KG1 (cell line): ENCODE results near the gene CBFB.
"Not testable (repeated sequence)": the region's sequence is repeated elsewhere in the genome, so short reads cannot be mapped to it uniquely, and the experiment has no call there.

Experiments
- DNase-seq: peaks from one replicate; lab custom pipeline; 2025; lab: John Stamatoyannopoulos, UW

Gene CBFB

DNA sequence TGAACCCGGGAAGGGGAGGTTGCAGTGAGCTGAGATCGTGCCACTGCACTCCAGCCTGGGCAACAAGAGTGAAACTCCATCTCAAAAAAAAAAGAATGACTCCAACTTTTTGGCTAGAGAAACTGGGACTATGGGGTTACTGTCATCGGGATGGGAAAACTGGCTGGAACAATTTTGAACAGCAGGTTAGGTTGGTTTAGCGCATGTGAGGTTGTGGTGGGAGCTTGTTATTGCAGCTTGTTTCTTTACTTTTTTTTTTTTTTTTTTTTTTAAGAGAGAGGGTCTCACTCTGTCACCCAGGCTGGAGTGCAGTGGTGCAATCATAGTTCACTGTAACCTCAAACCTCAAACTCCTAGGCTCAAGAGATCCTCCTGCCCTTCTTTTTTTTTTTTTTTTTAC is 12.6 kb downstream of the CBFB start:
- DNase-seq: not testable (repeated sequence)

DNA sequence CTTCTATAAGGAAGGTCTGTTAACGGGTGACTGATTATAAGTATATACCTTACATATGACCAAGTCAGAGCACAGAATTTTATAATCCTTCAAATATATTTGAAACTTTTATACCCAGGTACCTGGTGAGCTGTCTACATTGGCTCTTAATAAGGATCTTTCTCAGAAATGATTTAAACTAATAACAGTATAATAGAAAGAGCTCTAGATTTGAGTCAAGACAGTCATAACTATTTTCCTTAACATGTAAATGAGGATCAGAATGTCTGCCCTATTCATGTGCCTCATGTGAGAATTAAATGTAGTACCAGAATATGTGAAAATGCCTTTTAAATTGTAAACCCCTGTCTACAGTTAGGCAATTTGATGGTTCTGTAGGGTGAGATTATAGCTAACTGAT is 14.5 kb downstream of the CBFB start:
- no peak for DNase-seq

DNA sequence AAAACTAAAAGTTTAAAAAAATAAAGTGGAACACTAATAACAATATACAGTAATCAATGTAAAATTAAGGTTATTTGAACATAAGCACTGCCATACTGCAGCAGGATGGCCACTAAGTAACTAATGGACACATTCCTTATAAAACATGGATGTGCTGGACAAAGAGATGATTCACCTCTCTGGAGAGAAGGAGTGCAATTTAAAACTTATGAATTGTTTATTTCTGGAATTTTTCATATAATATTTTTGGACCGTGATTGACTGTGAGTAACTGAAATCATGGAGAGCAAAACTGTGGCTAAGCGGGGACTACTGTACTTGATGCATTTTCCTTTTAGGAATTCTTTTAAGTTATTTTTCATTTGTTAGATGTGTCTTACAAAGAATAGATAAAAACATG is 21.8 kb downstream of the CBFB start:
- DNase-seq: no peak

DNA sequence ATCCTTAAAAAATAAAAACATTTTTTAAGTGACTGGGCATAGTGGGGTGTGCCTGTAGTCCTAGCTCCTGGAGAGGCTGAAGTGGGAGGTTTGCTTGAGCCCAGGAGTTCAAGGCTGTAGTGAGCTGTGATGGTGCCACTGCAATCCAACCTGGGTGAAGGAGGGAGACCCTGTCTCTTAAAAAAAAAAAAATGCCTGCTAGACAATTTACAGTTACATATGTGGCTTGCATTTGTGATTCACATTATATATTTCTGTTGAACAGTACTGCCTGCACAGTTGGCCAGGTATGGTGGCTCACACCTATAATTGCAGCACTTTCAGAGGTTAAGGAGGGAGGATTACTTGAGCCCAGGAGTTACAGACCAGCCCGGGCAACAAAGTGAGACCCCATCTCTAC is 23.4 kb downstream of the CBFB start:
- no peak for DNase-seq

DNA sequence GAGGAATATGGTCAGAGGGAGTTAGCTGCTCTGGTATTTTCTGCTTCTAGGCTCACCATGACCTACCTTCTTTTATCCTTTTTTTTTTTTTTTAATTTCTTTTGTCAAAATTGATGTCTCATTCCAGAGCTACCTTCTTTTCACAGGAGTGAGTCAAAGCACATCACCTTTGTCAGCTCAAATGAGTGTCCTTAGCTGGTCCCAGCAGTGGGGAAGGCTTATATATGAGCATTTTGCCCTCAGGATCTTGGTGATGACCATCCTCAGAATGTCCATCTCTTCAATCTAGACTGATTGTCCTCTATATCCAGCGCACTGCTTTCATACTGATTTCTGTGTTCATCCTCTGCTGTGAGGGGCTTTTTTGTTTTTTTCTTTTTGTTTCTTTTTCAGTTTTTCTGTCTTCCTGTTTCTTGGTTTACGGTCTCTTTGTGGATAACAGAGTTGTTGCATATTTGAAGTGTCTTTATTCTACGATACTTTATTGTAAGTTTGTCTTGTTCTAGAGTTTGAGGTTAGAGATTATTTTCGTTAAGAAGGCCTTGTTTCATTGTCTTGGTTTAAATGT is 24.9 kb downstream of the CBFB start:
- DNase-seq: no peak

DNA sequence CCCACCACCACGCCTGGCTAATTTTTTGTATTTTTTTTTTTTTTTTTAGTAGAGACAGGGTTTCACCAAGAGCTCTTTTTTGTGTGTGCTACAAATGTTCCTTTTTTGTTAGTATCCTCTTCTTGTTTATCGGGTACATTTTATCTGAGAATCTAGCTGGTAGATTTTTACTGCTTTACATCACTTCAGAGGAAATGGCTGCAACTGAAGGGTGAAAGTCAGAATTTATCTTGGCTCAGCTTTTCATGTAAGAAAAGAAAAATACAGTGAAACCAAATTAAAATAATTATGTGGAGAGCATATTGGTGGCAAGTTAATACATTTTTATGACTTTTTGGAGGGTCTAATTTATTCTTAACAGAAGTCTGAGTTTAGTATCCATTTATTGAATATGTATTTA is 26.0 kb downstream of the CBFB start:
- DNase-seq: no peak

DNA sequence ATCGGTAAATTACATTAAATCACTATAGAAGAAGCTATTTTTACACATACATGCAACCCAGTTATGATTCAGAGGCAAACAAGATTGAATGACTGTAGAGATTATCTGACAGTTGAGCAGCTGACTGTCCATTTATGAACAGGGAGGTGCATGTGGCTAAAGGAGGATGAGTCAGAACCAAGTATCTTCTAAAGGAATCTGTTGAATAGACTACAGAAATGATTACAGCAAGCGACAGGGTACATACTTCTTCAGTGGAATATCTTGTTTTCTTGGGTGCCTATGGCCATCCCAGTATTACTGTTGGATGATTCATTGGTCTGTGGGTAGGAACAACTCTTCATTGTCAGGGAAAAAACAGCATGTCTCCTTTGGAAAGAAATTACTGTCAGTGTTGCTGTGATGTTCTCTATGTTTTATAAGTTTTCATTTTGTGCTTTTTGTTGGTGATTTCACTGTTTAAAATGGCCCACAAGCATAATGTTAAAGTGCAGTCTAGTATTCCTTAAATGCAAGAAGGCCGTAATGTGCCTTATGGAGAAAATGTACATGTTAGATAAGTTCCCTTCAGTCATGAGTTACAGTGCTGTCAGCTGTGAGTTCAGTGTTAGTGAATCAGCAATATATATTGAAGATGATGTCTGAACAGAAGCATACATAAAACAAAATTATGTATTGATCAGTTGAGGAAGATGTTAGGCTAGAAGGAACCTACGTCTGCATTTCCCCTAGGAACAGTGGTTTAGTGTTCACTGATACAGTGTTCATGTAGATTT is 27.0 kb downstream of the CBFB start:
- no peak for DNase-seq

DNA sequence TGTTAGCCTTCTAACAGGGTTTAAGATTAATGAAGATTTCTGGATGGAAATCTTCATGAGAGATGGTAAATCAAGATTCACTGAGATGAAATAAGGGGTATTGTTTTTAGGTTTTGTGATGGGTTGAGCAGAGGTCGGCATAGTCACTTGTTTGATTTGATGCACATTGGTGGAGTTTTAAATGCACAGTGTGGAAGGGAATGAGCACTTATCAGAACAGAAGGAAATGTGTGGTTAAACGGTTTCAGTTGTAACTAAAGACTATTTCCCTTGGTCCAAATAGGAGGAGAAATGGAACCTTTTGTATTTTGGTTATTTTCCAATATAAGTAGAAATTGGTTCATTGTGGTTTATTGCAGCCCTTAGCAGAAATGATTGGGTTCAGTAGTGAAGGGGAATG is 34.1 kb downstream of the CBFB start:
- DNase-seq: no peak

DNA sequence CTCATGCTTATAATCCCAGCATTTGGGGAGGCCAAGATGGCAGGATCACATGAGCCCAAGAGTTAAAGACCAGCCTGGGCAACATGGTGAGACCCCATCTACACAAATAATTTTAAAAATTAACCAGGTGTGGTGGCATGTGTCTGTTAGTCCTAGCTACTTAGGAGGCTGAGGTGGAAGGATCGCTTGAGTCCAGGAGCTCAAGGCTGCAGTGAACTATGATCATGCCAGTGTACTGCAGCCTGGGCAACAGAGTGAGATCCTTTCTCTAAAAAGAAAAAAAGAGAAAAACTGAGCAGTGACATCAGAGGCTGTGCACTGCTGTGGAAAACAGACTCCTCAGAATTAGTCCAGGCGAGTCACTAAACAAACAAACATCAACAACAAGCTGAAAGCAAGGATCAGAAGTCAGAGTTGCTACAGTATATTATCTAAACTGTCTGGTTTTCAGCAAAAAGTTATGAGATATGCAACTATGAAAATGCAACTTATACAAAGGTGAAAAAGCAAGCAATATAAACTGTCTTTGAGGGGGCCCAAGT is 39.3 kb downstream of the CBFB start:
- DNase-seq: no peak

DNA sequence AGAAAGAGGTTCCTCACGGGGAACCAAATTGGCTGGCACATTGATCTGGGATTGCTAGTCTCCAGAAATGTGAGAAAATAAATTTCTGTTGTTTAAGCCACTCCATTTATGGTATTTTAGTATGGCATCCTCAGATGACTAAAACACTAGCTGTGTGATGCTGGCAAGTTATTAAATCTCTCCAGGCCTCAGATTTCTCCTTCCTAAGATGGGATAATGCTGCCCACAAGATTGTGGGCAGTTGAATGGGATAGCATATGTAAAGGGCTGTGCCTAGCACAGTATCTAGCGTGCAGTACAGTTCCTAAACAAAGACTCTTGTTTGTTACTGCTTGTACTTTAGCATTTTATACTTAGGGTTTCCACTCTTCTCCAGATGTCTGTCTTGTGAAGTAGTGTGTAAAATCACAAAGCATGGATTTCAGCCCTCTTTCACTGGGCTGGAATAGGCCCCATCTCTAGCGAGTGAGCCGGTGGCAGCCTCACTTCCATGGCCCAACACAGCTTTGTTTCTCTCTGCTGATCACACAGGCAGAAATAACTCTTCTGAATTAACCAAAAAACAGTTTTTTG is 42.6 kb downstream of the CBFB start:
- no peak for DNase-seq

DNA sequence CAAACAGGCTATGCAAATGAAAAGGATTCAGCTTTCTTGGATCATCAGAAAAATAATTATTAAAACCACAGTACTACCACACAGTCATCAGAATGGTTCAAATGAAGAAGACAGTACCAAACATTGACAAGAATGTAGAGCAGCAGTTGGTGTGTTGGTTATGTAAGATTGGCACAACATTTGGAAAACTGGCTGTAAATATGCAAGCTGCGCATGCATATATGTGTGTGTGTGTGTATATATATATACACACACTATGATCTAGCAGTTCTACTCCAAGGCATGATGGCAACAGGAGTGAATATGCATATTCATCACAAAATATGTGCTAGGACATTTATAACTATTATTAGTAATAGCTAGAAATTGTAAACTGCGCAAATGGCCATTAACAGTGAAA is 46.4 kb downstream of the CBFB start:
- no peak for DNase-seq

DNA sequence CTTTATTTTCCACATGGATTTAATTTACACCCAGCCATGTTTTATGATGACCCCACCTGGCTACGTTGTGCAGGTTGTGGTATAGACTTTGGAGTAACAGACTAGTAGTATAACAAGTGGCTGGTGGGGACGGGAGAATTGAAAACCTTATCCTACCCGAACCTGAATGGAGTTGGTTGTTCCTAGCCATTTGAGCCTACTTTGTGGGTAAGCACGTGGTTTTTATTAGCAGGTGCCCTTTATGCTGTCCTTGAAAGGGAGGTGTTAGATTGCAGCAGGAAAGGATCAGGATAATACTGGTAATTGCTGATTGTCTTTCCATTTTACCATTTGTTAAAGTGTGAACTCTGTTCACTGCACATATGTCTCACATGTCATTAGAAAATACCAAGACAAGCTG is 48.9 kb downstream of the CBFB start:
- no peak for DNase-seq

DNA sequence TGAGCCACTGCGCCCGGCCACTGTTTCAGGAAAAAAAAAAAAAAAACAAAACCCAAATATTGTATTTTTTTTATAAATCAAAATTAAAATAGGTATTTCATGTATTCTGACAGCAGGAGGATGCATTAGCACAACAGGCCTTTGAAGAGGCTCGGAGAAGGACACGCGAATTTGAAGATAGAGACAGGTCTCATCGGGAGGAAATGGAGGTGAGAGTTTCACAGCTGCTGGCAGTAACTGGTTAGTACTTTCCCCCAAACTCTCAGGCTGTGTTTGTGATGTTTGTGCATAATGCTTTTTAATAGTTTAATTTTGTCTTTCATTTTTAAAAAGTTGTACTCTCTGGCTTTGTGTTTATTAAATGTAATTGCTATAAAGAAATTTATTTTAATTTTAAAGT is 53.2 kb downstream of the CBFB start:
- no peak for DNase-seq

DNA sequence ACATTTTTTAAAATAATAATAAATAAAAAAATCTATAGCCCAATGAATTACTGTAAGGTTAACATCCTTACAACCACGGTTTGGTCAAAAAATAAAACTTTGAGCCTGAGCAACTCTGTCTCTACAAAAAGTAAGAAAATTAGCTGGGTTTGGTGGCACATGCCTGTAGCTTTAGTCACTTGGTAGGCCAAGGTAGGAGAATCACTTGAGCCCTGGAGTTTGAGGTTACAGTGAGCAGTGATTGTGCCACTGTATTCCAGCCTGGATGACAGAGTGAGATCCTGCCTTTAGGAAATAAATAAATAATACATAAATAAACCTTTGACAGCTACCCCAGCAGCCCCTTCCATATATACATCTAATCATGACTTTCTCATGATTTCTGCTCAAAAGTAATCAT is 53.9 kb downstream of the CBFB start:
- DNase-seq: no peak

DNA sequence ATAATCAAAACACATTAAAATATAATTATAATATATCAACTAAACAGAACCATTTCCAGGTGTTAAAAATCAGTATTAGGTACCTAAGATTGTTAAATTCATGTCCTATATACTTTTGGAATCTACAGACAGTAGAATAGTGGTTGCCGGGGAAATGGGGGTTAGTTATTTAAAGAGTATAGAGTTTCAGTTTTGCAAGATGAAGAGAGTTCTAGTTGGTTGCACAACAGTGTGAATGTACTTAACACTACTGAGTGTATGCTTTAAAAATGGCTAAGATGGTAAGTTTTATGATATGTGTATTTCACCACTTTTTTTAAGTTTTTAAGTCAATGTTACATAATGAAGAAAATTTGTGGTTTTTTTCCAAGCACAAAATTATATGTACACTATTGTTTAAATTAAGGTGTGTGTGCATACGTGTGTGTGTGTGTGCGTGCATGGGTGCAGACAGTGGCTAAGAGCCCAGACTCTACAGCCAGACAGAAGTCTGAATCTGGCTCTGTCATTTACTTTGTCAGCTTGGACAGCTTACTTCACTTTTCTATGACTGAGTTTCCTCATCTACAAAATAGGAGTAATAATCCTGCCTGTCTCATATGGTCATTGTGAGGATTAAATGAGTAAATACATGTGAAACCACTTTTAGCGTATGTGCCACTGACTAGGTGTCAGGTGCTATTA is 55.5 kb downstream of the CBFB start:
- DNase-seq: no peak

DNA sequence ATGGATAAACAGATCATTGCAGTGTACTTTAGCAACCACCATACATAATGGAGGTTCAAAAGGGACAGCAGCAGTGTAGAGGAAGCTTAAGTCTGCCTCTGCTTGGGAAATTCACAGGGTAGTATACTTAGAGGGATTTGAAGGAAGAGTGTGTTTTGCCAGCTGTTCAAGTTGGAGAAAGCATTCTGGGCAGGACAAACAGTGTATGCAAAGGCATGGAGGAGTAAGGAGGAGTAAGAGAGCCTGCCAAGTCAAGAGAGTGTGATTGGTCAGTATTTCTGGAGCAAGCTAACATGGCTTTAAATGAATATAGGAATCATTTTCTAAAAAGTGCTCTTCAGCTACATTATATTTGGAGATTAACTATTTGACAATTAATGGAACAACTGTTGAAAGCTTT is 57.9 kb downstream of the CBFB start:
- DNase-seq: no peak

DNA sequence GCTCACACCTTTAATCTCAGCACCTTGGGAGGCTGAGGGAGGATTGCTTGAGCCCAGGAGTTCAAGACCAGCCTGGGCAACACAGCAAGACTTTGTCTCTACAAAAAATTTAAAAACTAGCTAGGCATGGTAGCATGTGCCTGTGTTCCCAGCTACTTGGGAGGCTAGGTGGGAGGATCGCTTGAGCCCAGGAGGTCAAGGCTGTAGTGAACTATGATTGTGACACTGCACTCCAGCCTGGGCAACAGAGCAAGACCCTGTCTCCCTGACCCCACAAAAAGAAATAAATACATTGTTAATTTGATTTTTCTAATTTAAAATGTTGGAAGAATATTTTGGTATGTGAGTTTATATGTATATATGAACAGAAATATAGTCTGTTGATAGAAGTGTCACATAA is 58.3 kb downstream of the CBFB start:
- DNase-seq: no peak

DNA sequence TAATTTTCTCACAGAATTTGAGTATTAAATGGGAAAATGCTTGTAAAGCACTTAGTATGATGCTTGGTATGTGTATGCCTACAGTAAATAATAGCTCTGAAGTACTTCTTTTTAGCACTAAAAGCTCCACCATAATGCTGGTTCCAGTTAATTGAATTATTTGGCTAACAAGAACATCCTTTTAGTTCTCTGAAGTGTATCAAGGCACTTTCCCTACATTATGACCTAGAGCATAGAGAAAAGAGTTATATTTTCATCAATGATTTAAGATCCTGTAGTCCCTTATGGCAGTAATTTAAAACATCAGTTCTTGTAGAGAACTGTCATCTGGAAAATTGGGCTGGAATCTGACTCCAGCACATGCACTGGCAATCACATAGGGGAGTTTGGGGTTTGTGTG is 58.9 kb downstream of the CBFB start:
- DNase-seq: no peak

DNA sequence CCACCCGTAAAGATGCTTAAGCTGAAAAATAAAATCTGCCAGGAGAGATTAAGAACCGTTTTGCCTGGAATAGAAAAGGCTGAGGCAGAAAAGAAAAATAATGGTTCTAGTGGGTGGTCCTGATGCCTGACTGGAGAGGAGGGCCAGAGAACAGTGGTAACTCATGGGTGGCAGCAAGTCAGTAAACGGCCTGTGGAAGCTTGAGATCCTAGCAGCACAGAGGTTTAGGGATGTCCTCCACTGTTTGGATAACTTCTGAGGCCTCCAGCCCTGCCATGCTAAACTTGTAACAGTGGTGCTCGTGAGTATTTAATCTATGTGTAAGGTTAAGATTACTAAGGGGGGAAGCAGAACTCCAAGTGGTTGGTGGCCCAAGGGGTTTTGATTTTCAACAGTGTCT is 59.6 kb downstream of the CBFB start:
- DNase-seq: no peak

DNA sequence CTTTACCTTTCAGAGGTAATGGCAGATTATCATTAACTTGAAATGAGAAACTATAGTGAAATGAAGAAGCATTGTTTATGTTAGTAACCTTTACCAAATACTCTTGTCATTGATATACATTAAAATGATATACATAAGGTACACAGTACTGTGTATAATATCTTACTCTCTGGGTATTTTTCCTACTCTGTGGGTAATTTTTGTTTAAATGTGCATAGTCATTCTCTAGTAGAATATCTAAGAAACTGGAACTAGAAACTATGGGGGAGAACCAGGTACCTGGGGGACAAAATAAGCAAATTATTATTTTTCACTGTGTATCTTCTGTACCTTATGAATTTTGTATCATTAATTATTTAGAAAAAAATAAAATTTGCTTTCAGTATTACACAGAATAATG is 60.2 kb downstream of the CBFB start:
- DNase-seq: no peak

DNA sequence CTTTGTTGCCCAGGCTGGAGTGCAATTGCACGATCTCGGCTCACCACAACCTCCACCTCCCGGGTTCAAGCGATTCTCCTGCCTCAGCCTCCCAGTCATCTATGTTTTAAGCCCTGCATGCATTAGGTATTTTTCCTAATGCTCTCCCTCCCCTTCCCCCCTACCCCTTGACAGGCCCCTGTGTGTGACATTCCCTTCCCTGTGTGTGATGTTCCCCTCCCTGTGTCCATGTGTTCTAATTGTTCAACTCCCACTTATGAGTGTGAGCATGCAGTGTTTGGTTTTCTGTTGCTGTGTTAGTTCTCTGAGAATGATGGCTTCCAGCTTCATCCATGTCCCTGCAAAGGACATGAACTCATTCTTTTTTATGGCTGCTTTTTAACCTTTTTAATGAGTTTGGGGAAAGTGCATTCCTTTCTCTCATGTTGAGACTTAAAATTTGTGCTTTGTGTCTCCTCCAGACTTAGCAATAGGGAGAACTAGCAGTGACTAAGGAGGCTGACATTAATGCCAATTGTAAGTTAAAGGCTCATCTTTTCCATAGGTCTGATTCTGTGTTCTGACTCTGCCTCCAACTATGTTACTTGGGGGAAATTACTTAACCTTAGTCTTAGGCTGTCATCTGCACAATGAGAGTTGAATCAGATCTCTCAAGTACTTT is 63.1 kb downstream of the CBFB start:
- no peak for DNase-seq

DNA sequence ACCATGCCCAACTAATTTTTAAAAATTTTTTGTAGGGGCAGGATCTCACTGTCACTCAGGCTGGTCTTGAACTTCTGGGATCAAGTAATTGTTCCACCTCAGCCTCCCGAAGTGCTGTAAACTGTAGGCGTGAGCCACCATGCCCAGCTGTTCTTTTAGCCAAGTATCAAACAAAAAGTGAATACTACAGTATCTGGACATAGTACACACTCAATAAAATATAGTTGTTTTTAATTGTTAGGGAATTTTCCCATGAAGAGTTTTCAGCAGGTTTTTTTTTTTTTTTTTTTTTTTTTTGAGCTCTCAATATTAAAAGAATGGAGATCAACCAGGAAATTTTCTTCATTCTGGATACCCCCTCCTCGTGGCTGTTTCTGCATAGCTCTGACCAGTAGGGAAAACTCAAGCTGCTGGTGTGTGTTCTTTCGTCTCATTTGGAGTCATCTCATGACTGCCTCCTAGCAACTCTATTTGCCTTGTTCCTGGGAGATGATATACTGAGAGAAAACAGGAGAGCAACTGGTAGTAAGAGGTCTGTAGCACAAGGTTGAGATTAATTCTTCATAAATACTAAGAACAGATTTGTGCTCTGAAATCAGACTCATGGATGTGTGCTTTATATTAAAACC is 64.3 kb downstream of the CBFB start:
- no peak for DNase-seq
